ENCODE results near the gene MSL3B.
A peak's percentile ranks its signal among the peaks of the same experiment; 100 is the strongest.

Gene MSL3B

DNA sequence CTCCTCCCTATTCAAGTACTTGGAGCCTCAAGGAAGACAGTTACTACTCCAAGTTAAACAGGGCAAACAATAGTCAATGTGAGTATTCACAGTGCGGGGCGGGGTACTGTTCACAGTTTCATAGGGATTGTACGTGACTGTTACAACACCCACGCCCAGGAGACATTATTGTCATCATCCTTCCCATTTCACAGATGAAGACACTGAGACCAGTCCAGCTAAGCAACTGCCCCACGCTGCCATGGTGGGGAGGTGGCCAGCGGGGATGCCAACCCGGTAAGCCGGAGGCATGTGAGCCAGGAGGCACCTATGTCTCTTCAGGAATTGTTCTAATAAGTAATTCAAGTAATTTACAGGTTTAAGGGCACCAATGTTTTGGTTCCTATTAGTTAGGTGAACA, 14.8 kb downstream of the MSL3B start:
- Histone ChIP-seq H2AFZ (ENCODE audit: low read depth, low read length) (no peak overlapping the region), H3K79me2 (ENCODE audit: low read length) (peaks cover 59% of the 10 kb centered on the region), H4K20me1 (ENCODE audit: insufficient read depth, low read length) (peaks cover 29% of the 10 kb centered on the region), H3K9me3 (ENCODE audit: insufficient read depth, low read length) (no peaks in the 10 kb centered on the region), H3K36me3 (replicated peaks; ENCODE audit: low read depth, low read length) (peaks cover 45% of the 10 kb centered on the region), H3K4me1 (ENCODE audit: low read length) (peaks cover 16% of the 10 kb centered on the region), H3K27ac (ENCODE audit: low read length) (peak overlapping the region; percentile 70), H3K4me2 (ENCODE audit: low read length) (peak overlapping the region; percentile 97), H3K9ac (ENCODE audit: low read length) (peak overlapping the region; percentile 94), H3K27me3 (ENCODE audit: low read depth, low read length) (no peaks in the 10 kb centered on the region), H3K4me3 (ENCODE audit: low read length) (peak overlapping the region; percentile 93)
- no peak for TF ChIP-seq EZH2phosphoT487 (IDR thresholded peaks at IDR 0.05; ENCODE audit: low read depth)
- TF ChIP-seq, protein P1, sequence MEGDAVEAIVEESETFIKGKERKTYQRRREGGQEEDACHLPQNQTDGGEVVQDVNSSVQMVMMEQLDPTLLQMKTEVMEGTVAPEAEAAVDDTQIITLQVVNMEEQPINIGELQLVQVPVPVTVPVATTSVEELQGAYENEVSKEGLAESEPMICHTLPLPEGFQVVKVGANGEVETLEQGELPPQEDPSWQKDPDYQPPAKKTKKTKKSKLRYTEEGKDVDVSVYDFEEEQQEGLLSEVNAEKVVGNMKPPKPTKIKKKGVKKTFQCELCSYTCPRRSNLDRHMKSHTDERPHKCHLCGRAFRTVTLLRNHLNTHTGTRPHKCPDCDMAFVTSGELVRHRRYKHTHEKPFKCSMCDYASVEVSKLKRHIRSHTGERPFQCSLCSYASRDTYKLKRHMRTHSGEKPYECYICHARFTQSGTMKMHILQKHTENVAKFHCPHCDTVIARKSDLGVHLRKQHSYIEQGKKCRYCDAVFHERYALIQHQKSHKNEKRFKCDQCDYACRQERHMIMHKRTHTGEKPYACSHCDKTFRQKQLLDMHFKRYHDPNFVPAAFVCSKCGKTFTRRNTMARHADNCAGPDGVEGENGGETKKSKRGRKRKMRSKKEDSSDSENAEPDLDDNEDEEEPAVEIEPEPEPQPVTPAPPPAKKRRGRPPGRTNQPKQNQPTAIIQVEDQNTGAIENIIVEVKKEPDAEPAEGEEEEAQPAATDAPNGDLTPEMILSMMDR (IDR thresholded peaks at IDR 0.05; ENCODE audit: low read depth, low read length): no peak

DNA sequence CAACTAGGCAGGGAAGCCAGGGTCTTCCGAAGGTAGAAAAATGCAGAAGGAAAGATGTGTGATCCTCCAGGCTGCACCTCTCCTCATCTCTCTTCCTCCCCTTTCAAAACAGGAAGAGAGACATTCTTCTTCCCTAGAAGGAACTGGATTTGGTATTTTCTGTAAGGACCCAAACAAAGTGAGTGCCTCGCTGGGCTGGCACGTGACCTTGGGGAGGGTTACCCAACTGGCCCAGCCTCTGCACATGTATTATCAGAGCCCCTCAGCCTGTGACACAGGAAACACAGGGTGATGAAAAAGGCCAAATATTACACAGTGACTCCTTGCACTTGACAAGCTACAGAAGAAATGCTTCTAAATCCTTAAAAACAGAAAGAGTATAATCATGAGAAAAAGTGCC, 16.1 kb downstream of the MSL3B start:
- H4K20me1 ChIP-seq (ENCODE audit: insufficient read depth, low read length): peaks cover 29% of the 10 kb centered on the region
- no peak overlapping the region for H3K9ac ChIP-seq (ENCODE audit: low read length)
- peaks cover 16% of the 10 kb centered on the region for H3K4me1 ChIP-seq (ENCODE audit: low read length)
- peak overlapping the region; percentile 93 for H3K4me3 ChIP-seq (ENCODE audit: low read length)
- H3K36me3 ChIP-seq (replicated peaks; ENCODE audit: low read depth, low read length): peaks cover 57% of the 10 kb centered on the region
- H3K27me3 ChIP-seq (ENCODE audit: low read depth, low read length): no peaks in the 10 kb centered on the region
- peaks cover 71% of the 10 kb centered on the region for H3K79me2 ChIP-seq (ENCODE audit: low read length)
- no peak for TF ChIP-seq EZH2phosphoT487 (IDR thresholded peaks at IDR 0.05; ENCODE audit: low read depth)
- TF ChIP-seq, protein P1 (IDR thresholded peaks at IDR 0.05; ENCODE audit: low read depth, low read length): no peak
- peak overlapping the region; percentile 38 for H3K27ac ChIP-seq (ENCODE audit: low read length)
- no peak overlapping the region for H2AFZ ChIP-seq (ENCODE audit: low read depth, low read length)
- no peaks in the 10 kb centered on the region for H3K9me3 ChIP-seq (ENCODE audit: insufficient read depth, low read length)
- peak overlapping the region; percentile 97 for H3K4me2 ChIP-seq (ENCODE audit: low read length)

DNA sequence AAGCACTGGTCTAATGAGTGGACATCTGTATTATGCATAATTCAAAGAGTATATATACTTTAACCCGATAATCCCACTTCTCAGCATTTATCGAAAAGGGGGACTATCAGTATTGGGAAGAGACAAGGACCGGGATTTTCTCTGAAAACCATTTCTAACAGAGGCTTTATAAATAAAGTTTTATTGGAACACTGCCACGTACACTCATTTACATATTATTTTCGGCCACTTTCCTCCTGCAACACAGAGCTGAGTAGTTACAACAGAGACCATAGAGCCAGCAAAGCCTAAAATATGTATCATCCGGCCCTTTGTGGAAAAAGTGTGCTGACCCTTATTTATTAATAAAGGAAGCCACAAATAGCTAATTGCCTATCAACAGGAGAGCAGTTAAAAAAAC, 17.0 kb downstream of the MSL3B start:
- peaks cover 24% of the 10 kb centered on the region for H3K4me1 ChIP-seq (ENCODE audit: low read length)
- peaks cover 64% of the 10 kb centered on the region for H3K36me3 ChIP-seq (replicated peaks; ENCODE audit: low read depth, low read length)
- H3K9ac ChIP-seq (ENCODE audit: low read length): no peak overlapping the region
- no peak overlapping the region for H2AFZ ChIP-seq (ENCODE audit: low read depth, low read length)
- H3K9me3 ChIP-seq (ENCODE audit: insufficient read depth, low read length): no peaks in the 10 kb centered on the region
- H3K4me3 ChIP-seq (ENCODE audit: low read length): no peak overlapping the region
- H3K4me2 ChIP-seq (ENCODE audit: low read length): no peak overlapping the region
- H3K27me3 ChIP-seq (ENCODE audit: low read depth, low read length): no peaks in the 10 kb centered on the region
- H4K20me1 ChIP-seq (ENCODE audit: insufficient read depth, low read length): peaks cover 36% of the 10 kb centered on the region
- peaks cover 79% of the 10 kb centered on the region for H3K79me2 ChIP-seq (ENCODE audit: low read length)
- TF ChIP-seq, protein P1 (IDR thresholded peaks at IDR 0.05; ENCODE audit: low read depth, low read length): no peak
- TF ChIP-seq EZH2phosphoT487 (IDR thresholded peaks at IDR 0.05; ENCODE audit: low read depth): no peak
- no peak overlapping the region for H3K27ac ChIP-seq (ENCODE audit: low read length)

DNA sequence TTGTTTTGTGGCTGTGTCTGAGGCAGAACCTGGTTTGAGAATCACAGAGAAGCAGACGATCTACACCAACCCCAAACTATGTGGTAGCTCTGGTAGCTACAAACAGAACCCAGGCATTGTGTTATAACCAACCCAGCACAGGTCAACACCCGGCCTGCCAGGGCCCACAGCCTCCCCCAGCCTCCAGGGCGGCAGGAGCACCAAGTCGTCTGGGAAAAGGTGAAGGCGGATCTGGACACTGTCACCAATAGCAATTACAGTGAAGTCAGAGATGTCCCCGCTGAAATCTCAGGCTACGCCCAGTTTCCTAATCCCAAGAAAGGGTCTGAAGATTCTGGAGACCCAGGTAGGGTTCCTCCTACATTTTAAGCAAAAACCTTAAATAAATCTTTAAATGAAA, 17.4 kb downstream of the MSL3B start:
- Histone ChIP-seq H3K9ac (ENCODE audit: low read length) (no peak overlapping the region), H4K20me1 (ENCODE audit: insufficient read depth, low read length) (peaks cover 36% of the 10 kb centered on the region), H3K4me3 (ENCODE audit: low read length) (no peak overlapping the region), H3K9me3 (ENCODE audit: insufficient read depth, low read length) (no peaks in the 10 kb centered on the region), H3K36me3 (replicated peaks; ENCODE audit: low read depth, low read length) (peaks cover 65% of the 10 kb centered on the region), H3K79me2 (ENCODE audit: low read length) (peaks cover 79% of the 10 kb centered on the region), H2AFZ (ENCODE audit: low read depth, low read length) (no peak overlapping the region), H3K4me1 (ENCODE audit: low read length) (peaks cover 27% of the 10 kb centered on the region), H3K4me2 (ENCODE audit: low read length) (no peak overlapping the region), H3K27me3 (ENCODE audit: low read depth, low read length) (no peaks in the 10 kb centered on the region), H3K27ac (ENCODE audit: low read length) (no peak overlapping the region)
- TF ChIP-seq, protein P1 (IDR thresholded peaks at IDR 0.05; ENCODE audit: low read depth, low read length): no peak
- TF ChIP-seq EZH2phosphoT487 (IDR thresholded peaks at IDR 0.05; ENCODE audit: low read depth): no peak
